Hair follicle dermal papilla cell (primary cell): ENCODE measurements around the gene SCO2. TPM values are rescaled to one million over a fixed set of nuclear protein-coding genes. Genes with fewer than 3 reads are reported as not detected.

Experiments used
- total RNA-seq: library from RNA; depleted of rRNA; stranded (reverse); fragments of >200 nt; gene quantifications from 2 replicates; pipeline ENCODE4 v1.2.3, GENCODE V29; 2012

SCO2 gene
- total RNA-seq: 3.2 and 6.1 TPM in 2 replicates

DNA sequence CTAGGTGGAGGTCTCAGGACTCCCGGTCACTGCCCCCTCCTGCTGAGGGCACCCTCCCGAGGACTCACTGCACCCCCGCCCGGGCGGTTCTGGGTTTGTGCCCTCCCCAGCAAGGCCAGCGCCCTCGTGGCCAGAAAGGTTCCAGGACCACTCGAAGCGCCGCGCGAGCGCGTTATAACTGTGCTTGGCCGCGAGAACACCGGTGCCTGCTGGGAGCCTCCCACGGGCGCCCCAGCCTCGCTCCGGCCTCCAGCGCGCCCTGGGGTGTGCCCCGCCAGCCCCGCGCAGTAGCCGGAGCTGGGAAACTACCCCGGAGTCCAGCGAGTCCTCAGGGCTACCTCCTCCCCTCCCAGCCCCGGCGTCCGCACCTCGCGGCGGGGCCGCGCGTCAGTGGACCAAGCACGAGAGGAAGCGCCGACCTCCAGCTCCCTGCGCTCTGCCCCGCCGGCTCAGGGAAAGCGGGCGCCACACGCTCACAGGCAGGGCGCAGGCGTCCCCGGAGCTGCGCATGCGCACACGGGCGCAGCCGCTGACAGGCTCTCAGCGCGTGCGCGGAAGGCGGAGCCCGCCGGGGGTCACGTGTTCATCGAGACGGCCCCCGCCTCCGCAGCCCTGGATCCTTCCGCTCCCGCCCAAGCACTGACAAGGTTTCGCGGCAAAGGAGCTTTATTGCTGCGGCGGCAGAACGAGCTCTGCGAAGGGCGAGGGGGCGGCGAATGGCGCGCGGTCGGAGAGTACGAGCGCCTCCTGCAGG is at the start of gene SCO2:
TSS of gene SCO2 (minus strand) at position 495 of the 754 bp plus-strand sequence. CDS start 1,187 bp downstream, outside the sequence.

GRCh38 chr22:50562523-50563412 is 37.4 kb upstream of the SCO2 start, which contains the start of gene SYCE3:
Gene SYCE3 (minus strand): TSS chr22:50562919. CDS start chr22:50556405, 6,514 bp downstream.

DNA sequence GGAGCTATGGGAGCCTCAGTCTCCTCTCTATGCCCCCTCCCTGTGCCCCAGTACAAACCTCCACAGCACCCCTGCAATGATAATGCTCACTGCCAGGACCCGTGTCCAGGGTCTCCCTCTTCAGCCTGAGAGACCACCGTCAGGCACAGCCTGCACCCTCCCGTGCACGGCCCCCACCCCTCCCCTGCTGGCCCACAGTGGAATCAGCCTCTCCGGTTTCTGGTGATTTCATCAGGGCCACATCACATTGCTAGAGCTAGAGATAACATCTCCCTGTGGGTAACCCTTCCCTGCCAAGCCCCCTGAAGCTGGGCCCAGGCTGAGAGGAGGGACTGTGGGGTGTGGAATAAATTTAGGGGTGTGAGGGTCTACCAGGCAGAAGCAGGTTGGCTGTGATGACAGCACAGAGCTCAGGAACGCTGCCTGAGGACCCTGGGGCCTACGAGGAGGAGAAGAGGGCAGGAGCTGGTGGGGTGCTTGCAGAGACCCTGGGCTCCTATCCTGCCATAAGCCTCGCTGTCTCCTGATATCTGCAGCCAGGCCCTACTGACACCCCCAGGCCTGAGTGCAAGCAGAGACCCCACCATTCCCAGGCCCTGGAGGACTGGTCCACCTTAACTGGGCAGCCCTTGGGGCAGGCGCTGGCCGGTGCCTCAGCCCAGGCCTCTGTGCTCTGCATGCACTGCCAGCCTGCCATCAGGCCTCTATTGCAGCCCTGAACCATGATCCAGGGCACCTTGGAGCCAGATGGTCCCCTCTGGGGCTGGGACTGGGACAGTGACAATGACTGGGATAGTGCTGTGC is 20.3 kb upstream of the SCO2 start, which contains the start of gene KLHDC7B:
TSS of gene KLHDC7B (plus strand) at position 378 of the 804 bp plus-strand sequence. CDS start at position 723, 345 bp downstream.

DNA sequence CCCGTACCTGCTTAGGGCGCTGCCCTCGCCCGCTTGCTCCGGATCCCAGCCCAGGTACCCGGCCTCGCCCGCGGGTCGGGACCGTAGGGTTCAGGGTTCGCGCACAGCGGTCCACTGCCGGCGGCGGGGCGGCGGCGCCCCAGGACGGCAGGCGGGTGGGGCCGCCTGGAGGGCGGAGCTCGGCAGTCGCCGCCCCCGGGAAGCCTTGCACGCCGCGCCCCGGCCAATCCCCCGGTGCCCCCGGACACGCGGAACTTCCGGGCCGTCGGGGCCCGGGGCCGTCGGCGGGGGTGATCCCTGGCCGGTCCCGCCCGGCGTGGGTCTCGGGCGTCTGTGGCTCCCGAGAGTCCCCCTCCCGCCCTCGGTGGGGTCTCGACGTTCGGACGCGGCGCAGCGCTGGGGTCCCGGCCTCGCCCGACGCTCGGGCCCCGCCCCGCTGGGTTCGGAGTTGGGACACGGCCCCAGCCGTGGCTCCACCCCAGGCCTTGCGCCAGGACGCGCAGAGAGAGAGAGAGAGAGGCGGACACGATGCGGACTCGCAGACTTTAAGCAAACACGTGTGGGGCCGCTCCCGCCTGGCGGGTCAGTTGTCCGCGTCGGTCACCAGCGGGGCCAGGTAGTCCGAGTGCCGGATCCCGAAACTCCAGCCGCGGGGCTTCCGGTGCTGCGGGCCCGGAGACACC is 4.6 kb upstream of the SCO2 start, which contains the start of gene TYMP:
TSS of gene TYMP (minus strand) at position 116 of the 683 bp plus-strand sequence. CDS start 303 bp downstream, outside the sequence.

GRCh38 chr22:50507991-50508884 is 17.2 kb downstream of the SCO2 start, which contains the start of gene NCAPH2:
Gene NCAPH2 (plus strand): TSS chr22:50508224. CDS start chr22:50508338, 114 bp downstream.

GRCh38 chr22:50507421-50507990 is 17.9 kb downstream of the SCO2 start, which contains the start of gene LMF2:
Gene LMF2 (minus strand): TSS chr22:50507702. CDS start chr22:50507675, 27 bp downstream.

DNA sequence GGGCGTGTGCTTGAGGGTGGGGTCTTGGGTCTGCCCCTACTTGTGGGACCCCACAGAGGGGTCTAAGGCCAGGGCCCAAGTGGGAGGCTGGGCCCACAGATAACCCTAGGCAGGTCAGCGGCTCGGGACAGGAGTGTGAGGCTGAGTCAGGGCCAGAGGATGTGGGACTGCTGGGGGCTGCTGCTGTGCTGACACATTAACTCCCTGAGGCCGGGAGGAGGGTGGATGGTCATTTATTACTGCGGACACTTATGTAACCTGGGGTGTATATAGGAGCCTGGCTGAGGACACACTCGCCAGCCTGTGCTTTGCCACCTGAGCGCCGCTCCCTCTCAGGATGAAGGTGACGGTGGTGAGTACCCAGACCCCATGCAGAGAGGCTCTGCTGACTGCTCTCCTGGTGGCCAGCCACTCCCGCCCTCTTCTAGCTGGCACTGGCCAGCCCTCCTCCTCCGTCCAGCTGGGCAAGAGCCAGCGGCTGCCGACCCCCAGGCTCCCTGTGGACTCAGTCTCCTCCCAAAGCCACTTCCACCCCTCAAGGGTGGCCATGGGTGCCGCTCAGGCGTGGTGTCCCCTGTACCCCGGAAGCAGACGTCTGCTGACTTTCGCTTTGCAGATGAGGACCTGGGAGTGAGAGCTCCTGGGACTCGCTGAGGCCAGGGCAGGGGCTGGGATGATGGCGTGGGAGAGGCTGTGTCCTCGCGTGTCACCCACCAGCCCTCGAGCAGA is 38.7 kb downstream of the SCO2 start, which contains the start of gene MIOX:
TSS of gene MIOX (plus strand) at position 299 of the 729 bp plus-strand sequence. CDS start at position 338, 39 bp downstream.

GRCh38 chr22:50481440-50482106 is 43.8 kb downstream of the SCO2 start, which contains the start of gene ADM2:
Gene ADM2 (plus strand): TSS chr22:50481543. CDS start chr22:50481848, 305 bp downstream.

GRCh38 chr22:50474710-50475651 is 50.4 kb downstream of the SCO2 start, which contains the start of gene SBF1:
Gene SBF1 (minus strand): TSS chr22:50475035. CDS start chr22:50474840, 195 bp downstream.

Other genes with a start within 250 kb of the SCO2 start
- gene PLXNB2, start 218.0 kb downstream of the SCO2 start, total RNA-seq: 125 and 138 TPM in 2 replicates
- gene DENND6B, start 198.6 kb downstream of the SCO2 start, total RNA-seq: 4.9 and 6.0 TPM in 2 replicates
- gene PPP6R2, start 182.3 kb downstream of the SCO2 start, total RNA-seq: 66.5 and 71.2 TPM in 2 replicates
- 83.8 and 100 TPM in 2 replicates for gene SBF1, start 50.6 kb downstream of the SCO2 start, total RNA-seq
- 4.5 and 9.6 TPM in 2 replicates for gene ADM2, start 44.1 kb downstream of the SCO2 start, total RNA-seq
- gene MIOX, start 38.7 kb downstream of the SCO2 start, total RNA-seq: not detected in 2 replicates
- gene LMF2, start 17.9 kb downstream of the SCO2 start, total RNA-seq: 82.6 and 93.6 TPM in 2 replicates
- gene NCAPH2, start 17.4 kb downstream of the SCO2 start, total RNA-seq: 23.3 and 24.8 TPM in 2 replicates
- gene TYMP, start 4.4 kb upstream of the SCO2 start, total RNA-seq: 73.7 and 88.9 TPM in 2 replicates
- 0.12 TPM in 1 of 2 replicates, not detected in the other for gene KLHDC7B, start 20.3 kb upstream of the SCO2 start, total RNA-seq
- gene SYCE3, start 37.3 kb upstream of the SCO2 start, total RNA-seq: not detected in 2 replicates
- gene CPT1B, start 52.8 kb upstream of the SCO2 start, total RNA-seq: 3.2 and 4.0 TPM in 2 replicates
- gene CHKB, start 57.3 kb upstream of the SCO2 start, total RNA-seq: 40.8 and 45.1 TPM in 2 replicates
- 1.9 and 4.6 TPM in 2 replicates for gene MAPK8IP2, start 75.2 kb upstream of the SCO2 start, total RNA-seq
- gene ARSA, start 102.6 kb upstream of the SCO2 start, total RNA-seq: 40.8 and 47.1 TPM in 2 replicates
- 0.85 and 1.9 TPM in 2 replicates for gene SHANK3, start 147.2 kb upstream of the SCO2 start, total RNA-seq
- gene ACR, start 212.6 kb upstream of the SCO2 start, total RNA-seq: 0.16 TPM in 1 of 2 replicates, not detected in the other